Embryonic facial prominence (tissue), 1 donor: ENCODE data around the gene GNB1L.

Experiments used
- DNase-seq: peaks from one replicate; pipeline ENCODE4 v3.0.0-alpha.2; 2016; ENCODE audit errors: extremely low spot score

The GNB1L gene

GRCh38 chr22:19823191-19823901, 31.3 kb downstream of the GNB1L start:
- no peak for DNase-seq

- DNase-seq, result no peak
Measured at GRCh38 chr22:19822301-19823117, 32.2 kb downstream of the GNB1L start.

GRCh38 chr22:19821523-19822300, 33.0 kb downstream of the GNB1L start:
- no peak for DNase-seq

GRCh38 chr22:19820880-19821522, 33.7 kb downstream of the GNB1L start:
- no peak for DNase-seq

- no peak for DNase-seq
Measured at GRCh38 chr22:19819911-19820879, 34.5 kb downstream of the GNB1L start.

GRCh38 chr22:19819208-19819910, 35.3 kb downstream of the GNB1L start:
- no peak for DNase-seq

- no peak for DNase-seq
Measured at GRCh38 chr22:19818324-19819207, 36.1 kb downstream of the GNB1L start.

- DNase-seq, result no peak
Measured at GRCh38 chr22:19816372-19817119, 38.1 kb downstream of the GNB1L start.

- DNase-seq, result no peak
Measured at GRCh38 chr22:19815823-19816290, 38.8 kb downstream of the GNB1L start.

GRCh38 chr22:19815093-19815822, 39.4 kb downstream of the GNB1L start:
- no peak for DNase-seq

GRCh38 chr22:19814428-19814827, 40.2 kb downstream of the GNB1L start:
- DNase-seq, result no peak

- DNase-seq, result no peak
Measured at GRCh38 chr22:19812910-19813309, 41.8 kb downstream of the GNB1L start.

- no peak for DNase-seq
Measured at GRCh38 chr22:19811811-19812771, 42.6 kb downstream of the GNB1L start.

GRCh38 chr22:19811211-19811621, 43.5 kb downstream of the GNB1L start:
- DNase-seq, result no peak

GRCh38 chr22:19810381-19811201, 44.1 kb downstream of the GNB1L start:
- no peak for DNase-seq
